Left renal pelvis (tissue), 4 donors: ENCODE results near the gene OXCT1. TPM values are rescaled to one million over a fixed set of nuclear protein-coding genes. Genes with fewer than 3 reads are reported as not detected.
A peak's percentile ranks its signal among the peaks of the same experiment; 100 is the strongest.
"Not testable (repeated sequence)": the region's sequence is repeated elsewhere in the genome, so short reads cannot be mapped to it uniquely, and the experiment has no call there.

Experiments used
- DNase-seq, 4 donors: peaks; one replicate each; pipeline ENCODE4 v3.0.0-alpha.2; 2013; ENCODE audit warnings: low read depth in 4 of 4, low spot score in 3 of 4
- polyA plus RNA-seq, 4 donors: library from polyadenylated mRNA; unstranded; fragments of 120-200 nt; gene quantifications; one replicate each; pipeline ENCODE4 v1.2.1, GENCODE V29; 2013; ENCODE audit not compliant: insufficient read length in 4 of 4

OXCT1 gene
- polyA plus RNA-seq, 4 donors: 27.5 to 57.8 (median 53.4) TPM

GRCh38 chr5:41875121-41875520 lies 4.9 kb upstream of the OXCT1 start:
- DNase-seq: no peak

- no peak for DNase-seq
These were observed 4.4 kb upstream of the OXCT1 start for GRCh38 chr5:41874512-41875060.

GRCh38 chr5:41871852-41872251 lies 1.6 kb upstream of the OXCT1 start:
- DNase-seq: no peak

- DNase-seq: no peak
These were observed 413 bp upstream of the OXCT1 start for GRCh38 chr5:41870627-41871048.

GRCh38 chr5:41869151-41869723 lies 988 bp downstream of the OXCT1 start:
- peak in 1 of 4 donors; percentile 14 for DNase-seq

- no peak for DNase-seq
These were observed 6.2 kb downstream of the OXCT1 start for GRCh38 chr5:41863871-41864486.

GRCh38 chr5:41858890-41859289 lies 11.3 kb downstream of the OXCT1 start:
- DNase-seq: no peak

GRCh38 chr5:41857989-41858388 lies 12.2 kb downstream of the OXCT1 start:
- DNase-seq: no peak

- DNase-seq: peak in 2 of 4 donors; percentile 57 to 68
These were observed 13.4 kb downstream of the OXCT1 start for GRCh38 chr5:41856644-41857491.

- DNase-seq: no peak
These were observed 17.9 kb downstream of the OXCT1 start for GRCh38 chr5:41852293-41852692.

- DNase-seq: no peak
These were observed 19.1 kb downstream of the OXCT1 start for GRCh38 chr5:41851116-41851515.

- DNase-seq: no peak
These were observed 21.2 kb downstream of the OXCT1 start for GRCh38 chr5:41848983-41849382.

- not testable (repeated sequence) for DNase-seq
These were observed 24.5 kb downstream of the OXCT1 start for GRCh38 chr5:41845751-41846150.

GRCh38 chr5:41844502-41844901 lies 25.7 kb downstream of the OXCT1 start:
- DNase-seq: no peak

- peak in 2 of 4 donors; percentile 21 to 45 for DNase-seq
These were observed 26.5 kb downstream of the OXCT1 start for GRCh38 chr5:41843456-41844370.

GRCh38 chr5:41842777-41843176 lies 27.4 kb downstream of the OXCT1 start:
- no peak for DNase-seq

- no peak for DNase-seq
These were observed 28.9 kb downstream of the OXCT1 start for GRCh38 chr5:41841325-41841724.

GRCh38 chr5:41840251-41840650 lies 30.0 kb downstream of the OXCT1 start:
- DNase-seq: no peak

- no peak for DNase-seq
These were observed 32.4 kb downstream of the OXCT1 start for GRCh38 chr5:41837793-41838192.

- peak in 3 of 4 donors; percentile 8 to 23 (median 12) for DNase-seq
These were observed 34.6 kb downstream of the OXCT1 start for GRCh38 chr5:41835645-41836044.
